ENCODE data around the gene NDUFS6. TPM values are rescaled to one million over a fixed set of nuclear protein-coding genes. Genes with fewer than 3 reads are reported as not detected.

NDUFS6 gene
- total and polyA plus RNA-seq, 8 donors, result 26.8 to 55.8 (median 40.7) TPM

GRCh38 chr5:1834721-1835429 lies 33.7 kb downstream of the NDUFS6 start:
- H3K27ac ChIP-seq, result no peak overlapping the region
- H3K9me3 ChIP-seq, result no peaks in the 10 kb centered on the region
- no peak for TF ChIP-seq CTCF (IDR thresholded peaks at IDR 0.05)
- ATAC-seq (no peak), DNase-seq (peak in 1 of 4 donors; percentile 50)
- intact Hi-C loops (cut with DNase I), result no loop called here
- H3K36me3 ChIP-seq, result no peaks in the 10 kb centered on the region
- no peak overlapping the region for H3K4me3 ChIP-seq
- peaks cover 0 to 88% of the 10 kb centered on the region in 2 donors for H3K27me3 ChIP-seq
- H3K4me1 ChIP-seq, result no peaks in the 10 kb centered on the region

- Histone ChIP-seq H3K4me1 (no peaks in the 10 kb centered on the region), H3K27me3 (peaks cover 0 to 94% of the 10 kb centered on the region in 2 donors), H3K27ac (no peak overlapping the region), H3K4me3 (no peak overlapping the region), H3K9me3 (no peaks in the 10 kb centered on the region), H3K36me3 (no peaks in the 10 kb centered on the region)
- TF ChIP-seq CTCF (IDR thresholded peaks at IDR 0.05), result no peak
- intact Hi-C loops (cut with DNase I), result no loop called here
- DNase-seq (peak in 1 of 4 donors; percentile 56), ATAC-seq (no peak)
Observed at GRCh38 chr5:1835431-1835830, 34.2 kb downstream of the NDUFS6 start.

- no peak overlapping the region for H3K4me3 ChIP-seq
- no peaks in the 10 kb centered on the region for H3K9me3 ChIP-seq
- intact Hi-C loops (cut with DNase I), result no loop called here
- no peaks in the 10 kb centered on the region for H3K36me3 ChIP-seq
- DNase-seq (peak in 1 of 4 donors; percentile 72), ATAC-seq (no peak)
- no peak for TF ChIP-seq CTCF (IDR thresholded peaks at IDR 0.05)
- no peak overlapping the region for H3K27ac ChIP-seq
- peaks cover 5 to 97% of the 10 kb centered on the region in 2 donors for H3K27me3 ChIP-seq
- H3K4me1 ChIP-seq, result no peaks in the 10 kb centered on the region
Observed at GRCh38 chr5:1836176-1836890, 35.1 kb downstream of the NDUFS6 start.

GRCh38 chr5:1836891-1837880 lies 36.0 kb downstream of the NDUFS6 start:
- Histone ChIP-seq H3K4me1 (no peaks in the 10 kb centered on the region), H3K4me3 (no peak overlapping the region), H3K36me3 (no peaks in the 10 kb centered on the region), H3K9me3 (no peaks in the 10 kb centered on the region), H3K27ac (no peak overlapping the region), H3K27me3 (peaks cover 6 to 97% of the 10 kb centered on the region in 2 donors)
- ATAC-seq (no peak), DNase-seq (peak in 1 of 4 donors; percentile 71)
- TF ChIP-seq CTCF (IDR thresholded peaks at IDR 0.05), result no peak
- intact Hi-C loops (cut with DNase I), result no loop called here
